CD4-positive, alpha-beta T cell treated with Interleukin-15 for 4 hours (primary cell): ENCODE measurements around the gene PRKCE.

ENCODE experiments used
- DNase-seq: peaks from one replicate; pipeline ENCODE4 v3.0.0-alpha.2; 2020; ENCODE audit warnings: low spot score

Gene PRKCE

DNA sequence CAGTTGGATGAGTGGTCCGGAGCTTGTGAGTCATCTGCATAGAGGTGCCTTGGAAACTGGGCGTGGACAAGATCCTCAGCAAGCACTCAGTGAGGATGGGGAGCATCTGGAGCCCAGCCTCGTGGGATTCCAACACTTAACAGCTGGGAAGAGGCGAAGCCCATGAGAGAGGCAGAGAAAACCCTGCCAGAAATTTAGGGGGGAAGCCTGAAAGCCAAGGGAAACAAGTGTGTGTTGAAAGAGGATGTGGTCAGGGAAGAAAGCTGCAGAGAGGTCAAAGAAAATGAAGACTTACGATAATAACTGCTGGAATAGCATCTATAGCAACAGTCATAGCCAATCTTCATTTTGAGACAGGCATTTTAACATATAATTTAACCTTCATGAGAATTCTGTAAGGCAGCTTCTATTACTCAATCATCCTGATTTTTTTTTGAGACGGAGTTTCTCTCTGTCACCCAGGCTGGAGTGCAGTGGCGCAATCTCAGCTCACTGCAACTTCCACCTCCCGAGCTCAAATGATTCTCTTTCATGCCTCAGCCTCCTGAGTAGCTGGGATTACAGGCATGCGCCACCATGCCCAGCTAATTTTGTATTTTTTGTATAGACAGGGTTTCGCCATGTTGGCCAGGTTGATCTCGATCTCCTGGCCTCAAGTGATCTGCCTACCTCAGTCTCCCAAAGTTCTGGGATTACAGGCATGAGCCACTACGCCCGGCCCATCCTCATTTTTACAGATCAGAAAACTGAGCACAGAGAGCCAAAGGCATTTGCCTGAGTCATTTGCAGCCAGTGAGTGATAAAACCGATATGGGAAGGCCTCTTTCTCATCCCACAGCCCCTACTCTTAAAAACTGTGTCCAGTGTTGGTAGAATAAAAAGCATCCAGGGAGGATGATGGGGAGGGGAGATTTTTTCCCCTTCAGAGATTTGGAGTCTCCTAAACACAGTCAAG, 431.3 kb downstream of the PRKCE start:
- no peak for DNase-seq

DNA sequence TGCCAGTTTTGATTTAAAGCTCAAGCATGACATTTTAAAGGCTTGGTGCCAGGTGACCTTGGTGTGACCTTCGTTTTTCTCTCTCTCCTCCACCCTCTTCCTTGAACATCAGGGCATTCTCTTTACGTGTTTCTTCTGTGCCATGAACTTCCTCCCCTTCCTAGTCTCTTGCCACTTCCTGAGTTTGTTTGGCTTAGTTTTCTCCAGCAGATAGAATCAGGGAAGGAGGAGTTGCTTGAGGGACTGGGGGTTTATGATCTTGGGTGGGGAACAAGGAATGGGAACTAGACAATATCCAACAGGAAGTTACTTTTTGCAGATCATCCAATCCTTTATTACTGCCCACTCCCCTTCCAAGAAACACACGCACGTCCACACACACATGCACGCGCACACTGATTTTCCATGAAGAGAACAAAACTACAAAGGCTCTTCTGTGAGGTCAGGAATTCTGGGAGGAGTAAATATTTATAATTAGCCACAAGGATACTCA, 435.1 kb downstream of the PRKCE start:
- no peak for DNase-seq

DNA sequence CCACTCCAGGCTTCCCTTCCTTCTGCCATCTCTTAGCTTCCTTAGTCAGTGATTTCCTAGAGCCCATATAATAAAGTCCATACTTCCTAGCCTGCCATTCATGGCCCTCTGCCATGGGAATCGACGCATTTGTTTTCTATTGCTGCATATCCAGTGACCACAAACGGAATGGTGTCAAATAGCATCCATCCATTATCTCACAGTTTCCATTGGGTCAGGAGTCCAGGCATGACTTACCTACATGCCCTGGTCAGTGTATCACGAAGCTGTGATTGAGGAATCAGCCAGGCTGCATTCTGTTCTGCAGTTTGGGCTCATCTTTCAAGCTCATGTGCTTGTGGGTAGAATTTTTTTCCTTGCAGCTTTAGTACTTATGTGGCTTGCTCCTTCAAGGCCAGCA, 436.0 kb downstream of the PRKCE start:
- DNase-seq: no peak

DNA sequence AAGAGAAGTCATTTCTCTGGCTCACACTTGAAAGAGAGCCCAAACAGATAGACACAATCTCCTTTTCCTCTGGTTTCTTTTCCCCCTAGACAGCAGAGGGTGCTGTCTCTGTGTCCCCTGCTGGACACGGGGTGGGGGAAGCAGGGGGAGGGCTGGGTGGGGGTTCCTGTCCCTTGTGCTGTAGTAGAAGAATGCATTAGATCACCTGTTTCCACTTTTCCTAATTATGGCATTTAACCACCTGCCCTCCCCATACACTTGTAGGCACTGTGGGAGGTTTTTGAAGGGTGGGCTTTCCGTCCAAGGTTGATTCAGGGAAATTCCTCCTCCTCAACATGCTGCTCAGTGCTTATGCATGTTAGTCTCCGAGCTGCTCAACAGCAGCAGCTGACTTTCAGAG, 439.5 kb downstream of the PRKCE start:
- DNase-seq: no peak

DNA sequence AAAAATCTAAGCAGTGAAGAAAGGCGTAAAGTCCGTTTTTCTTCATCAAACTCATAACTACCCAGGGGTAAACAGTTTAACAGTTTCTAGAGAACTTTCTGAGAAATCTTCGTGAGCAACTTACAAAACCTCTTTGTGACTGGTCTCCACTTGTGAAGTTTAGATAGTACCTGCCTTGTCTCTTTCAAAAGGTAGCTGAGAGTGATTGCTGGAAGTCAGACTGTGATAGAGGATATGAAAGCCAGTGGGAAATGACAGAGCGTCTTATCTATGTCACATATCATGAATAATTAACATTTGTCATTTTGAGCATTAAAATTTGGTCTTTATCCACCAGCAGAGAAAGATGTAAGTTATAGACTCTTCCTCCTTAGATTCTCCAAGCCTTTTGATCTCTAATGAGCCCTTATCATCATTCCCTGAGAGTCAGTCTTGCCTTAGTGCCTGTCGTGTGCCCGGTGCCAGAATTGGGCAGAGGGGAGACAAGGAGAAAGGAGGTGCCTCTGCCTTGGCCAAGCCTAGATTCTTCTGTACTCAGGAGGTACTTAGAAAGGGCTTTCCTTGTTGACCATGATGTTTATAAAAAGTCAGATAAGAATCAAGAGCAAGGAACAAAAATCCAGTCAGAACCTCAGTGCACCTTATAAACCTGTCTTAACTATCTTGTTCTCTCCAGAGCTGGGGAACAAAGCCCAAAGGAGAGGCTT, 440.6 kb downstream of the PRKCE start:
- DNase-seq: no peak

DNA sequence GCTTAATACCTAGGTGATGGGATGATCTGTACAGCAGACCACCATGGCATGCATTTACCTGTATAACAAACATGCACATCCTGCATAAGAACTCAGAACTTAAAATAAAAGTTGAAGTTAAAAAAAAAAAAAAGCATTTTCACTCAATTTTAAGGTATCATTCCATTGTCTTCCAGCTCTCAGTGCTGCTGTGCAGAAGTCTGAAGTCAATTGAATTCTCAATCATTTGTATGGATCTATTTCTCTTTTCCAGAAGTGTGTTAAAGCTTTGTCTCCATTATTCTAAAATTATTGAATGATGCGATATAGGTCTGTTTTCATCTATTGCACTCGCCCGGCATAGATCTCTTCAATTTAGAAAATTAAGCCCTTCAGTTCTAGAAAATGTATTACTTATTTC, 443.2 kb downstream of the PRKCE start:
- no peak for DNase-seq

DNA sequence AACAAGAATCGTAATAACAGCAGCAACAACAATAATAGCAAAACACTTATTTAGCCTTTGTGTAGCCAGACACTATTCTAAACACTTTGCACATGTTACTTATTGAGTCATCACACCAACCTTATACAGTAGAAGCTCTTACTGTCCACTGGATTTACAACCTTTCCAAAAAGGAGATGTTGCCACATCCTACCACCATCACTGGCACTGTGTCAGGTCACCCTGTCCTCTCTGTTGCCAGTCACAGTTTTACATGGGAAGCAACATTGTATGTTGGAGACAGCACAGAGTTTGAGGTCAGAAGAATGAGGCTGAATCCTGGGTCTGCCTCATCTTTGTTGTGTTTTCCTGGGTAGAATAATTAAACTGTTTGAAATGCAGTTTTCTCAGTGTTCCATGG, 444.4 kb downstream of the PRKCE start:
- no peak for DNase-seq

DNA sequence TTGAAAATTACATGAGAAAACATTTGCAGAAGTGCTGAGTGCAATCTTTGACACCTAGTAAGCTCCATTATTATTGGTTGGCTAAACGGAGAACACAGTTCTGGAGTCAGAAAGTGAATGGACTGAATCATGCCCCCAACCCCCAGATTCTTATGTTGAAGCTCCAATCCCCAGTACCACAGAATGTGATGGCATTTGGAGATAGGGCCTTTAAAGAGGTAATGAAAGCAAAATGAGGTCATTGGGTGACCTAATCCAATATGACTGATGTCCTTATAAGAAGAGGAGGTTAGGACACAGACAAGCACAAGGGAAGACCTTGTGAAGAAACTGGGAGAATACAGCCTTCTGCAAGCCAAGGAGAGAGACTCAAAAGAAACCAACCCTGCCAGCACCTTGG, 444.8 kb downstream of the PRKCE start:
- DNase-seq: no peak

DNA sequence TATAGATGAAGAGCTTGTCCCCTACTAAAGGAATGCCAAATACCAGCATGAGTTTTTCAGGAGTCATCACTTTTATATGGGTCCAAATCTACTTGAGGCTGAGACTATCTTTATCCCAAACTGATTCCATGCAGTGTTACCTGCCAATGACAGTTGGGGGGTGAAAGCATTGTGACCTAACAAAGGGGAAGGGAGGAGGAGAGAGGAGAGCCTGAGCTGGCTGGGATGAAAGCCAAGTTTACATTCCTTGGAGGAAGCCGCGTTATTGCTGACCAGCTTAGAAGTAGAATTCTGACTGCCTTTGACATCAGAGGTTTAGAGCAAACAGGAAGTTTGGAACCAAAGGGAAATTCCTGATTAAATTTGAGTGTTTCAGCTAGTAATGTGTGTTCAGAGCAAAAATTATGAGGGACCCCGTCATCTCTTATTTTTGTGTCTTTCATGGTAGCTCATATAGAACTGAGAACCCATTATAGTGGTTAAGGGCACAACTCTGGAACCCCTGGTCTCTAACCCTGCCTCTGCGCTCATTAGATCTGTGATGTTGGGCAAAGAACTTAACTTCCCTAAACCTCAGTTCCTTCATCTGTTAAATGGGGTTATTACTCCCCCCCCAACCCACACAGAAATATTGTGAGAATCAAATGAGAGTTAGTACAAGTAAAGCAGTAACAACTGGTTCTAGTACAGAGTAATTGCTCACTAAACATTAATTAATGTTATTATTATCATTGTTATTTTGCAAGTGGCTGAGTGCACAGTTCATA, 446.4 kb downstream of the PRKCE start:
- DNase-seq: no peak

DNA sequence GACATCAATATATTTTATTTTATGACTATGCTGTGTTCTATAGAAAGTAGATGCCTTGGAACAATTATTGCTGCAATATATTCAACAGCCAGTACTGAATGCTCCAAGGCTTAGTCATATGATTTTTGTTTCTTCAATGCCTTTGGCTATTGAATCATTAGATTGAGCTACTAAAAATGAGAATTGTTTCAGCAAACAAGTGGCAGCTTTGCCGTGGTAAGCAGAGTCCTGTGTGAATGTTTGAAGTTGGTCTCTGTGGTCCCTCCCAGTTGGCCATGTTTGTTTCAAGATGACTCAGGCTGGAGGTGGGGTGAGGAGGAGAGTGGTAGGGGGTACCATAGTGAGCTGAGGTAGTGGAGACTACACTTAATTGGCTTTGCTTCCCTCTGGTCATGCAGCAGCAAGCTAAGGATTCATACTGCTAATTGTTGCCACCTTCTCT, 447.2 kb downstream of the PRKCE start:
- no peak for DNase-seq

DNA sequence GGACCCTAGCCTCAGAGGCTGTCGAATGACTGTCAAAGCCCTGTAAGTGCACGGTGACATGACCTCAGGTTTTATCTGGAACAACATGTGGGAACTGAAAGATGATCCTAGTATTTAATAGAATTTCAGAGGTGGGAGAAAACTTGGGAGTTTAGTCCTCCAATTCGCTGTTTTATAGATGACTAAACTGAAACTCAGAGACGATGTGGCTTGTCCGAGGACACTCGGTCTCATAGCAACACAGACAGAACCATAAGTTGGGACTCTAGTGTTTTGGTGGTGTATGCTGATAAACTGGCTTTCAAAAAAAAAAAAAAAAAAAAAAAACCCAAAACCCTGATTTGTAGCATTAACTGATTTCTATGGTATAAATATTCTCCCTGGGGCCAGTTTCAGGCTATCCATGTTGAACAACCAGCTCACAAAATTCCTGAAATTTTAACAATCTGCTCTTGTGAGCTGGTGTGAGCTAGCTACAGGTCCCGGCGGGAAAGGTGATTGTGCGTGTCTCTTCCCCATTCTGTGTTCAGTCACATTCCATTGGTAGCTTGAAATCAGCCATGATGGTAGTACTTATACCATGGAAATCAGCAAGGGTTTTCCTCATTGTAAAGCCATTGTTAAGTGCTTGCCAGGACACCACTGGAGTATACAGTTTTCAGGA, 450.2 kb downstream of the PRKCE start:
- DNase-seq: no peak

DNA sequence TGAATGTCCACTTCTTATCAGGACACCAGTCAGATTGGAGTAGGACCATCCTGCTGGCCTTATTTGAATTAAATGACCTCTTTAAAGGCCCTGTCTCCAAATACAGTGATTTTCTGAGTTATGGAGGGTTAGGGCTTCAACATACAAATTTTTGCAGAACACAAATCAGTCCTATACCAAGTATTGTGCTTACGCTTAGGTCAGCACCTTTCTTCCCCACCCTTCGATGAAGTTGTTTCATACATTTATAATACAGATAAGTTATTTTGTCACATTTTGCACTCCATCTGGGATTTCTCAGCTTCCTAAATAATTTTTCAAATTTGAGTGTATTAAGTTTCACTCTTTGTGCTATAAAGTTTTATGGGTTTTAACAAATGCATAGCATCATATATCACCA, 455.2 kb downstream of the PRKCE start:
- DNase-seq: no peak

DNA sequence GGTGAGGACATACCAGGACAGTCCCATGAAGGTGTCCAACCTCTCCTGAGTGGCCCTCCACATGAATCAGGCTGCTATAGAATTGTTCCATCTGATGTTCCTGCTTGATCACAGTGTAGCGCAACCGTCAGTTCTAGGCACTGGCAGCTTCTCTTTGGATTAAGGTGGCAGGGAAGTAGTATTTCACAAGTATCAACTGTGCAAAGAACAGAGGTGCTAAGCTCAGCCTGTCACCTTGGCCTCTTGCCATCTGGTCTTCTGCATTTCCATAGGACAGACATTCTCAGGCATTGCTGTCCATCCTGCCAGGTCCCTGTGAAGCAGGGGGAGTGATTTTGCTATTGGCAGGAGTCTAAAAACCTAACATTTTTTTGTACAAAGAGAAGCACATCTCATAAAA, 463.5 kb downstream of the PRKCE start:
- no peak for DNase-seq

DNA sequence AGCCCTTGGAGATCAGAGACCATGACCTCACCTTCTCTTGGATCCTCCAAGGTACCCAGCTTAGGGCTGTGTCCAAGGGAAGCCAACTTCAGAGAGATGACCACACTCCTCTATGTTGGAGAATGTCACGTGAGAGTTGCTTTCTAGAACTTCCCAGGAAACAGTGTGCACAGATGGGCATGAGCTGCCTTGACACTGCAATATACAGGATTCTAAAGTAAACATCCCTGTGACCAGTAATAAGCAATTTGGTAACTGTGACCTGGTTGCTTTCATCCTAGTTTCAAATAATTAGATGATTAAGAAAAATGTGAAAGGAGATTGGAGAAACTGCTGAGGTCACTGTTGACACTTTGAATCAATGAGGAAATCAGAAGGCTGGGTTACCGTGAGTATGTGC, 464.7 kb downstream of the PRKCE start:
- no peak for DNase-seq

DNA sequence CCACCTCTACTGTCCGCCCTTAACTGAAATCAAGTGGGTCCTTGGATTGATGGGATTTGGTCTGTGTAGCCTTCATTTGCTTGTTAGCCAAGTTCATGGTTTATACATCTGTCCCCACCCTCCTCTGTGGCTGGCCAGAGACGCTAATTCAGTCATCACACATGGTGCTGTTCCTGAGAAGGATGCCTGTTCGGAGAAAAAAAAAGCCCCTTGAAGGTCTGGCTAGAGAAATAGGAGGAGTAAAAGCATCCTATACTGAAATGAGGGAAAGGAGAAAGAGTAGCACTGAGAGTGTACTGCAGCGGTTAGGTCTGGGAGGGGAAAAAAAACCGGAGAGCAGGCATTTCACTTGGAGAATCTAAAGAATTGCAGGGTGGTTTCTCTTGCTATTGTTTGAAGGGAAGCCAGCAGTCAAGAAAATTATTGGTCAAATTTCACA, 465.1 kb downstream of the PRKCE start:
- DNase-seq: no peak

DNA sequence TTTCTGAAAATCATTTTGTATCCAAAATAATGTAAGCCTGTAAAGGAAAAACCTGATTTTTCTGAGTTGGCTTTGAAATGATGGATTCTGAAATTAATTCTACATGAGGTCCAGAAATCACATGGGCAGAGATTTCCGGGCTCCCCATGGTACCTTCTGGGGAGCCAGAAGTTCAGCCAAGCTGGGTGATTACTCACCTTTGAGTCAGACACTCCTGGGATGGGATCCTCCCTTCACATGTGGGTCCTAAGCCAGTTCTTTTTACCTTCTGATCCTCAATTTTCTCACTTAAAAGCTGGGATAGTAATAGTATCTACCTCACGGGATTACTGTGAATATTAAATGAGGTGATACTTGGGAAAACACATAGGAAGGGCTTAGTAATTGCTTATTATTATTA, 465.9 kb downstream of the PRKCE start:
- no peak for DNase-seq

DNA sequence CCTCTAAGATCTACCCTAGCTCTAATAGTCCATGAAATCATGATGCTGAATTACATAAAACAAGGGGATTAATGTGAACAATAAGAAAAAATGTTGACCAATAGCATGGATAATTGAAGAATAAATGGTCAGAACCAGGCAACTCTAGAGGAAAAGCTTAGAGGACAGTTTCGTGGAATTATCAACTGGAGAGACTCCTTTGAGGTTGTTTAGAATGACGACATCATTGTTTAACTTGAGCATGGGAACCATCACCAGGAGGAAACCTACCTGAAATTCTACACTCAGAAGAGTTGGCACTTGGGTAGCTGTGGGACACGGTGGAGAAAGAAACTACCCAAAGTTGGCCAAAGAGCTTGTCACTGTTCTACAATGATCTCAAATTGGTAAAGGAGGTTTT, 466.5 kb downstream of the PRKCE start:
- no peak for DNase-seq

DNA sequence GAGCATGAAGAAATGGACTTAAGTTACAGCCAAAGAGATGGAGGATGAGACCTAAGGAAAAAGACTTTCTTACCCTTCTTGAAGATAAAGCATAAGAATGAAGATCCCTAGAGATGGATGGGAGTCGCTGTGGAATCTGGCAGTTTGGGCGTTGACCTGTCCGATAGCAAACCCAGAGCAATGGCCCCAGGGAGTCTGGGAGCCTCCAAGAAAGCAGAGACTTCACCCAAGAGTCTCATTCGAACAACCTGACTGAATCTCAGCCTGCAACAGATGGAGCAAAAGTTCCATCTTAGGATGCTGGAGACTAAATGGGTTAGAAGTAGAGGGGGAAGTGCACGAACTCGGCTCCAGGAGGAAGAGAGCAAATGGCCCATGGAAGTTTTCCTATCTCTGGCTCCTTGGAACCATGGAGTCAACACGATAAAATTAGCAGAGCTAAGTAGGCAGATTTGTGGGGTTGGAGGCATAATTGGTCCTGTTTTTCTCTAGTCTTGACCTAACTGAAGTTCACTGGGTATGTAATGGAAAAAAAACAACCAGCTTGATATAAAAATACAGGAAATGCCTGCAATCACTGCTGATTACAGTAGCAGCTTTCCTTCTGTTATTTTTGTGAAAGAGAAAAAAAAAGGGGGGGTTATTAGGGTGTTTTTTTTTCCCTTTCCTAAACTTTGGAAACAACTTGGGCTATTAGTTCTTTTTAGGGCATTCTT, 467.3 kb downstream of the PRKCE start:
- DNase-seq: no peak

DNA sequence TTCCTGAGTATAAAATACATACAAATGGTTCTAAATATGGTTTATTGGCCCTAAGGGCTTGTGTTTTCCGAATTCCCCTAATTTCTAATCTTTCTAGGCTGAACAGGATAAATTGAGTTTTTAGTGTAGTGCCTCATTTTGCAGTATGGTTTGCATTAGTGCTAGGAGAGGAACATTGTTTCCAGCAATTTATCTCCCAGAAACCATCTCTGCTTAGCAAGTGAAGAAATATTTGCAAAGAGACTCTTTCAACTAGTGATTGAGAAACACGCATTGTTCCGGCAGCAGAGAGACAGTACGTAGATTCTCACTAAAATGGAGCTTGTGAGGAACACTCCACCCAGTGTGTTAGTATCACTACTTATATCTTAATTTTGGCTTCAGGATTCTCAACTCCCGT, 468.0 kb downstream of the PRKCE start:
- no peak for DNase-seq

DNA sequence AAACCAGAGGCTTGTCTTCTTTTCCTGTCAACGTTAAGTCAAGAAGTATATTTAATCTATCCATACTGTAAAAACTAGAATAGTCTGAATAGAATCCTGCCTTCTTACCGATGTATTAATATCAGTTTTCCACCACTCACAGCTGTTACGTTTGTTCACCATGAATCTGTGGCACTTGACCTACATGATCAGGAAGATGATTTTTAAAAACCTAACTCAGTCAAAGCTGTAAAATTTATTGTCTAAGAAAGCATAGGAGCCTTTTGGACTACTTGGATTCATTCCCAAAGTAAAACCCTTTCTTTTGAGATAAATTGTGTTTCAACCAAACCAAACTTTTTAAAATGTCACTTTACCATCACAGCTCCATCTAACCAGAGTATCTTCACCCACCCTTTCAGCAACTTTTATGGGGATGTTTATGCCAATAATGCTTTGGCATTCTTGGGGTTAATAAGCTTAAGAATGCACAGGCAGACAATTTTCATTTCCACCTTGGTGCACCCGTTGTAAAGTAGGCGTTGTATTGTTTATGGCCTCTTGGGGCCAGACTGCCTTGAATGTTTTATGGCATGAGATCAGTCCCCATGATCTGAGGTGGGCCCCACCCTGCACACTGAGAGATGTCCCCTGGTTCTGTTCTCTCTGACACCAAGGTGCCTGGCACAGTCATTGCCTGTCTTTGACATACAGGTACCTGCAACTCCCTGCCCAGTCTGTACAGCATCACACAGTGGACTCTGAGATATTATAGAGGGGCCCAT, 469.5 kb downstream of the PRKCE start:
- DNase-seq: no peak
